ENCODE measurements around the gene ACTRT2.

- TF ChIP-seq CTCF (IDR thresholded peaks at IDR 0.05) (no peak), POLR2A (IDR thresholded peaks at IDR 0.05) (no peak)
These were observed 3.7 kb upstream of the ACTRT2 start for GRCh38 chr1:3017440-3018050.
